K562 (cell line): Measurements from ENCODE around the gene DIRAS3. TPM values are rescaled to one million over a fixed set of nuclear protein-coding genes. Genes with fewer than 3 reads are reported as not detected.

Experiments
- polyA plus RNA-seq, 8 experiments: library from polyadenylated mRNA; depleted of rRNA in 4 of 8; stranded (reverse) in 5 of 8; unstranded in 3 of 8; fragments of >200 nt; fragmentation: Nextera tagmentation in 2 of 8; fragmentation: Illumina TruSeq in 1 of 8; extraction: Ambion mirVana in 2 of 8; extraction: Trizol in 1 of 8; gene quantifications; 2 replicates each; pipeline versions ENCODE4 v1.2.1 to v1.2.3, GENCODE V29; 2011 to 2014; ENCODE audit warnings: inconsistent platforms in 1 of 8, missing spikeins in 1 of 8
- total RNA-seq, 7 experiments: library from RNA; depleted of rRNA in 6 of 7; stranded (reverse); fragments of >200 nt in 6 of 7; fragmentation: Illumina TruSeq in 2 of 7; extraction: Trizol in 2 of 7; gene quantifications; 2 replicates each; pipeline versions ENCODE4 v1.2.1 to v1.2.3, GENCODE V29; 2011 to 2021; ENCODE audit warnings: low replicate concordance in 1 of 7

The DIRAS3 gene
- total and polyA plus RNA-seq, 9 of the 15 experiments (the other 6 are each of a cell fraction or from before 2014, with no cell fraction given) = 7.9 to 96.1 (median 41.7) TPM

Other genes starting within 250 kb of the DIRAS3 start
- gene GNG12, start 217.2 kb downstream of the DIRAS3 start, total RNA-seq (2014; rRNA removed) = 3.3 and 3.6 TPM in 2 replicates
- gene GNG12, start 217.2 kb downstream of the DIRAS3 start, total RNA-seq (2014; rRNA removed; fragmentation: Illumina TruSeq; extraction: Trizol) = 6.0 and 6.6 TPM in 2 replicates
- 4.9 and 5.6 TPM in 2 replicates for gene GNG12, start 217.2 kb downstream of the DIRAS3 start, total RNA-seq (2015; rRNA removed; fragmentation: Illumina TruSeq; extraction: Trizol)
- 3.7 and 4.1 TPM in 2 replicates for gene GNG12, start 217.2 kb downstream of the DIRAS3 start, total RNA-seq (2021)
- gene GNG12, start 217.2 kb downstream of the DIRAS3 start, polyA plus RNA-seq (2011; rRNA removed) = 4.6 and 7.5 TPM in 2 replicates
- 4.2 and 5.4 TPM in 2 replicates for gene GNG12, start 217.2 kb downstream of the DIRAS3 start, polyA plus RNA-seq (2014; fragmentation: Illumina TruSeq; extraction: Trizol)
- 1 to 10 TPM; 2.6 to 2.7 TPM for gene GNG12, start 217.2 kb downstream of the DIRAS3 start, polyA plus RNA-seq (2014; fragmentation: Nextera tagmentation; extraction: Ambion mirVana)
- 2.8 and 3.0 TPM in 2 replicates for gene GNG12, start 217.2 kb downstream of the DIRAS3 start, polyA plus RNA-seq (2014; rRNA removed)
- gene WLS, start 181.9 kb upstream of the DIRAS3 start, total RNA-seq (2014; rRNA removed) = not detected in 2 replicates
- gene WLS, start 181.9 kb upstream of the DIRAS3 start, total RNA-seq (2014; rRNA removed; fragmentation: Illumina TruSeq; extraction: Trizol) = not detected in 2 replicates
- not detected in 2 replicates for gene WLS, start 181.9 kb upstream of the DIRAS3 start, total RNA-seq (2015; rRNA removed; fragmentation: Illumina TruSeq; extraction: Trizol)
- 0.47 and 0.56 TPM in 2 replicates for gene WLS, start 181.9 kb upstream of the DIRAS3 start, total RNA-seq (2021)
- gene WLS, start 181.9 kb upstream of the DIRAS3 start, polyA plus RNA-seq (2011; rRNA removed) = not detected in 2 replicates
- not detected in 2 replicates for gene WLS, start 181.9 kb upstream of the DIRAS3 start, polyA plus RNA-seq (2014; fragmentation: Illumina TruSeq; extraction: Trizol)
- gene WLS, start 181.9 kb upstream of the DIRAS3 start, polyA plus RNA-seq (2014; fragmentation: Nextera tagmentation; extraction: Ambion mirVana) = not detected
- not detected in 2 replicates for gene WLS, start 181.9 kb upstream of the DIRAS3 start, polyA plus RNA-seq (2014; rRNA removed)